ENCODE data around the gene NPIPB6. TPM values are rescaled to one million over a fixed set of nuclear protein-coding genes. Genes with fewer than 3 reads are reported as not detected.

NPIPB6 gene
- total RNA-seq, 1 donor from 2014 or later, result 1.3 TPM

GRCh38 chr16:28301154-28301553, 62.2 kb downstream of the NPIPB6 start:
- intact Hi-C loops (cut with micrococcal nuclease), result no loop called here

GRCh38 chr16:28300327-28300726, 63.0 kb downstream of the NPIPB6 start:
- intact Hi-C loops (cut with micrococcal nuclease), result no loop called here

DNA sequence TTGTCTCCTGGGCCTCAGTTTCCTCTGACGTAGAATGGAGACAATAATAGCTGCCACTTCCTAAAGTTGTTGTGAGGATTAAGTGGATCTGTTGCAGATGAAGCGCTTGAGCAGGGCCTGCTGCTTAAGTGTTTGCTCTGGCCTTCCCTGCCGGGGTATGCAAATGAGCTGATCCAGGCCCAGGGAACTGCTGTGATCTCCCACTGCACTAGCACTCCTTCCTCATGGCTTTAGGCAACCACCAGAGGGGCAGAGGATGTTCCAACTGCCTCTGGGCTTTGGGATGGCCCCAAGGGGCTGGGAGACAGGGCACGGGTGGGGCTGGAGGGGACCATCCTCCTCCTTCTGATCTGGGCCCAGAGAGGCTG, 64.8 kb downstream of the NPIPB6 start:
- intact Hi-C loops (cut with micrococcal nuclease), result loop anchor here (10.0 kb wide), 1 partner anchor 196 kb away; the partner anchor contains the start of genes APOBR and CLN3

GRCh38 chr16:28297784-28298510, 65.4 kb downstream of the NPIPB6 start:
- intact Hi-C loops (cut with micrococcal nuclease), result loop anchor here (10.0 kb wide), 1 partner anchor 197 kb away; the partner anchor contains the start of genes APOBR and CLN3

DNA sequence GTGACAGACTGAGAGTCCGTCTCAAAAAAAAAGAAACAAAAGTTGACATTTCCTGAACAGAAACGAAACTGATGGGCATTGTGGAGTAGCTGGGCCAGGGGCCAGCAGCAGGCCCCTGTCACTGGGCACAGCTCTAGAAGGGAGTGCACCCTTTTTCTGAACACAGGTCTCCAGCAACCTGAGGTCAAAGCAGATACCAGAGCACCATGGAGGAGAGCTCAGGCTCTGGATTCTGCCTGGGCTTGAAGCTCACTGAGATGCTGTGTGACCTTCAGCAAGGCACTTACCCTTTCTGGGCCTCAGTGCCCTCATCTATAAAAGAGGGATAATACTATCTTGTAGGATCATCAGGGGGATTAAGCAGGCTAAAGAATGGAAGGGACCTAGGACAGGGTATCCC, 66.0 kb downstream of the NPIPB6 start:
- intact Hi-C loops (cut with micrococcal nuclease), result loop anchor here (10.0 kb wide), 1 partner anchor 197 kb away; the partner anchor contains the start of genes APOBR and CLN3

- intact Hi-C loops (cut with micrococcal nuclease), result loop anchor here (10.0 kb wide), 1 partner anchor 200 kb away; the partner anchor contains the start of genes APOBR and CLN3
These were observed 68.0 kb downstream of the NPIPB6 start for GRCh38 chr16:28295276-28295675.

GRCh38 chr16:28294201-28294600, 69.1 kb downstream of the NPIPB6 start:
- intact Hi-C loops (cut with micrococcal nuclease), result loop anchor here (5.0 to 10.0 kb wide), 3 partner anchors 152 to 628 kb away; partner anchors contain the start of genes APOBR and CLN3

GRCh38 chr16:28293601-28293960, 69.7 kb downstream of the NPIPB6 start:
- intact Hi-C loops (cut with micrococcal nuclease), result loop anchor here (5.0 to 10.0 kb wide), 3 partner anchors 151 to 629 kb away; partner anchors contain the start of genes APOBR and CLN3

DNA sequence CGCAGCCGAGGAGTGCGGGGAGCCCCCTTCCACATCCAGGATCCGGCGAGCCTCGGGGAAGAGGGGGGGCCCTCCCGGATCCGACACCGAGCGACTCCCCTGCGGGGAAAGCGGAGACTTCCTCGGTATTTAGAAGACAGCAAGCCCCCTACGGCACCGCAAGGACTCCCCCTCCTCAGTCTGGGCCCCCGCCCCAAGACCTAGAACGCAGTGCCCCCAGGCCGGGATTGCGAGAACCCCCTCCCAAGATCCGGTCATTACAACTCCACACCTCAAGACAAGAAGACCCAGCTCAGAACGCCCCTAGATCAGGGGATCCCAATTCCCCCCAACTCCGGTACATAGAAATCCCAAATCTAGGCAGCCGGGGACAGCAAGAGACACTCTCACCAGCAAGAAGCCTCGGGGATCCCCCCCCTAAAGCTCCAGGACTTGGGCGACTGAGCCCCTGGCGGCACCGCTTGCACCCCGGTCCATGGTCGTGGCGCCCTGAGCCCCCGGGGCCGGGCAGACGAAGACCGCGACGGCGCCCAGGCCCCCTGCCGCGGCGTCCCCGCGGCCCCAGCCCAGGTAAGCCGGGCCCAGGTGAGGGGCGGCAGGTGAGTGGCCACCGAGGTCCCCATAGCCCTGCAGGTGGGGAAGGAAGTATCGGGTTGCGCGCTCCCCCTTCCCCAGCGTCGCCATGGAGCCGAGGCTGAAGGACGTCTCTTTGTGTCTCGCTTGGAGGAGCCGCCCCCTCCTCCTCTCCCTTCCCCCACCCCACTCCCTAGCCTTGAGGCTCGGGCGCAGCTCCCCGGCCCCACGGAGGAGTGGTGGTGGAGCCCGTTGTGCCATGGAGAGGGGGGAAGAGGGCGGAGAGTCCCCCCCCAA, 70.3 kb downstream of the NPIPB6 start:
- intact Hi-C loops (cut with micrococcal nuclease), result loop anchor here (1.0 to 10.0 kb wide), 5 partner anchors 16 to 629 kb away; partner anchors contain the start of genes APOBR and CLN3

Other genes starting within 250 kb of the NPIPB6 start
- gene XPO6, start 151.5 kb downstream of the NPIPB6 start, total RNA-seq, result 207 and 216 TPM in 2 replicates
- 3.6 and 4.4 TPM in 2 replicates for gene SBK1, start 71.0 kb downstream of the NPIPB6 start, total RNA-seq
- gene EIF3CL, start 40.3 kb upstream of the NPIPB6 start, total RNA-seq, result 72.3 and 93.7 TPM in 2 replicates
- 0.20 and 0.54 TPM in 2 replicates for gene NPIPB7, start 108.8 kb upstream of the NPIPB6 start, total RNA-seq
- gene CLN3, start 128.6 kb upstream of the NPIPB6 start, total RNA-seq, result 53.8 and 54.9 TPM in 2 replicates
- gene APOBR, start 131.1 kb upstream of the NPIPB6 start, total RNA-seq, result 12.7 and 13.0 TPM in 2 replicates
- gene IL27, start 143.3 kb upstream of the NPIPB6 start, total RNA-seq, result not detected in 2 replicates
- gene NUPR1, start 175.5 kb upstream of the NPIPB6 start, total RNA-seq, result not detected in 2 replicates
- gene SGF29, start 190.4 kb upstream of the NPIPB6 start, total RNA-seq, result 36.3 and 36.5 TPM in 2 replicates
- 0.37 and 0.63 TPM in 2 replicates for gene SULT1A2, start 233.5 kb upstream of the NPIPB6 start, total RNA-seq
- 5.8 and 6.4 TPM in 2 replicates for gene SULT1A1, start 246.5 kb upstream of the NPIPB6 start, total RNA-seq